Stimulated activated CD8-positive, alpha-beta memory T cell treated with anti-CD3 and anti-CD28 coated beads, Interleukin-7, amount 100 ng/mL, for 1 hour (primary cell): ENCODE data around the gene DESI1.
"Not testable (repeated sequence)": the region's sequence is repeated elsewhere in the genome, so short reads cannot be mapped to it uniquely, and the experiment has no call there.

Source experiments
- DNase-seq, 2 donors: peaks; one replicate each; pipeline ENCODE4 v3.0.0-alpha.2; 2020; ENCODE audit warnings: low read depth in 2 of 2

The DESI1 gene

GRCh38 chr22:41558241-41558630 lies 62.6 kb downstream of the DESI1 start:
- not testable (repeated sequence) for DNase-seq

- DNase-seq: no peak
Observed at GRCh38 chr22:41557401-41558240, 63.2 kb downstream of the DESI1 start.

GRCh38 chr22:41556561-41556960 lies 64.3 kb downstream of the DESI1 start:
- no peak for DNase-seq

GRCh38 chr22:41555325-41555982 lies 65.4 kb downstream of the DESI1 start:
- no peak for DNase-seq

- DNase-seq: no peak
Observed at GRCh38 chr22:41551877-41552582, 68.8 kb downstream of the DESI1 start.

- no peak for DNase-seq
Observed at GRCh38 chr22:41550952-41551491, 69.8 kb downstream of the DESI1 start.

- DNase-seq: no peak
Observed at GRCh38 chr22:41548830-41549211, 72.0 kb downstream of the DESI1 start.
